Measurements from ENCODE around the gene JMJD7.

- TF ChIP-seq CTCF (IDR thresholded peaks at IDR 0.05): no peak
- no peak for TF ChIP-seq POLR2AphosphoS5 (IDR thresholded peaks at IDR 0.05; ENCODE audit: low read depth, low read length)
These were observed 21.4 kb upstream of the JMJD7 start for GRCh38 chr15:41806291-41807181.
